ENCODE measurements around the gene DLGAP1.

DLGAP1 gene

DNA sequence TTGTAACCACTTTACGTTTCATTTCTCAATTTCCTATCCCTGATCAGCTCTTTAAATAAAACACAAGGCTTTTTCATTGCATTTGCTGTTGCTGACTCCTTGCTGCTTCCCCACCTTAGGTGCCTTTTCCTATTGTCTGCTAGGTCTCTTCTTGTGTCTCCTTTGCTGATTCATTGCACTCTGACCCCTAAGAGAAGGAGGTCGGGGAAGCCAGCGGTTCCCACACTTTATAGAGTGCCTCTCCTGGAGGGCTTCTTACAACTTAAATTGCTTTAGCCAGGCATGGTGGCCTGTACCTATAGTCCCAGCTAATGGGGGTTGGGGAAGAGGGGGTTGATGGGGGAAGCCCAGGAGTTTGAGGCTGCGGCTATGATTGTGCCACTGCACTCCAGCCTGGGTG lies 495.0 kb downstream of the DLGAP1 start:
- no peak for TF ChIP-seq CEBPB (IDR thresholded peaks at IDR 0.05)
- TF ChIP-seq RAD21 (IDR thresholded peaks at IDR 0.05; ENCODE audit: low read depth), result no peak
- no peak for TF ChIP-seq ZBTB7A (IDR thresholded peaks at IDR 0.05; ENCODE audit: low read depth)
- TF ChIP-seq EP300 (IDR thresholded peaks at IDR 0.05; ENCODE audit: borderline replicate concordance), result no peak
- TF ChIP-seq CREB1 (IDR thresholded peaks at IDR 0.05; ENCODE audit: low read depth), result no peak
- no peak for TF ChIP-seq TCF12 (IDR thresholded peaks at IDR 0.05; ENCODE audit: low read depth)
- TF ChIP-seq FOXM1 (IDR thresholded peaks at IDR 0.05; ENCODE audit: borderline replicate concordance, low read depth), result no peak
- no peak for TF ChIP-seq YY1 (IDR thresholded peaks at IDR 0.05; ENCODE audit: low read depth)
- TF ChIP-seq USF1 (IDR thresholded peaks at IDR 0.05), result no peak
- no peak for TF ChIP-seq TEAD4 (IDR thresholded peaks at IDR 0.05)
- TF ChIP-seq EGR1 (IDR thresholded peaks at IDR 0.05), result no peak
- TF ChIP-seq, protein P1, sequence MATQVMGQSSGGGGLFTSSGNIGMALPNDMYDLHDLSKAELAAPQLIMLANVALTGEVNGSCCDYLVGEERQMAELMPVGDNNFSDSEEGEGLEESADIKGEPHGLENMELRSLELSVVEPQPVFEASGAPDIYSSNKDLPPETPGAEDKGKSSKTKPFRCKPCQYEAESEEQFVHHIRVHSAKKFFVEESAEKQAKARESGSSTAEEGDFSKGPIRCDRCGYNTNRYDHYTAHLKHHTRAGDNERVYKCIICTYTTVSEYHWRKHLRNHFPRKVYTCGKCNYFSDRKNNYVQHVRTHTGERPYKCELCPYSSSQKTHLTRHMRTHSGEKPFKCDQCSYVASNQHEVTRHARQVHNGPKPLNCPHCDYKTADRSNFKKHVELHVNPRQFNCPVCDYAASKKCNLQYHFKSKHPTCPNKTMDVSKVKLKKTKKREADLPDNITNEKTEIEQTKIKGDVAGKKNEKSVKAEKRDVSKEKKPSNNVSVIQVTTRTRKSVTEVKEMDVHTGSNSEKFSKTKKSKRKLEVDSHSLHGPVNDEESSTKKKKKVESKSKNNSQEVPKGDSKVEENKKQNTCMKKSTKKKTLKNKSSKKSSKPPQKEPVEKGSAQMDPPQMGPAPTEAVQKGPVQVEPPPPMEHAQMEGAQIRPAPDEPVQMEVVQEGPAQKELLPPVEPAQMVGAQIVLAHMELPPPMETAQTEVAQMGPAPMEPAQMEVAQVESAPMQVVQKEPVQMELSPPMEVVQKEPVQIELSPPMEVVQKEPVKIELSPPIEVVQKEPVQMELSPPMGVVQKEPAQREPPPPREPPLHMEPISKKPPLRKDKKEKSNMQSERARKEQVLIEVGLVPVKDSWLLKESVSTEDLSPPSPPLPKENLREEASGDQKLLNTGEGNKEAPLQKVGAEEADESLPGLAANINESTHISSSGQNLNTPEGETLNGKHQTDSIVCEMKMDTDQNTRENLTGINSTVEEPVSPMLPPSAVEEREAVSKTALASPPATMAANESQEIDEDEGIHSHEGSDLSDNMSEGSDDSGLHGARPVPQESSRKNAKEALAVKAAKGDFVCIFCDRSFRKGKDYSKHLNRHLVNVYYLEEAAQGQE (IDR thresholded peaks at IDR 0.05; ENCODE audit: low read depth), result no peak
- TF ChIP-seq MAX (IDR thresholded peaks at IDR 0.05), result no peak
- TF ChIP-seq NFIC (IDR thresholded peaks at IDR 0.05), result no peak
- TF ChIP-seq TAF1 (IDR thresholded peaks at IDR 0.05; ENCODE audit: low read depth), result no peak

DNA sequence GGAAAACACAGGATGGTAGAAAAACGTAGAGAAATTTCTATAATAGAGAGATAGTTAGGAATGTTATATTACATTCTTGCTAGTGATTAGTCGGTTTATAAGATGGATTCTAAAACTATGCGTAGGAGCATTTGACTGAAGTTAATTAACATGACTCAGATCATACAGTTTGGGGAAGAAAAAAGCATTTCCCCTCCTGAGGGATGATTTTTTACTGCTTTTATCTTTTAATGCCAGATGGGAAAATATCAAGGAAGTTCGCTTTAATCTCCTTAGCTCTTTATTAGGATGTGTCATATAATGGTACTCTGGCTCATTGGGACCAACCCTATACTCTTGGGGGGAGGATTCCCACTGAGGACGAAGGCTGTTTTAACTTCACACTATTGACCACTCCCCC lies 503.1 kb downstream of the DLGAP1 start:
- TF ChIP-seq MAX (IDR thresholded peaks at IDR 0.05) (no peak), USF1 (IDR thresholded peaks at IDR 0.05) (no peak), CREB1 (IDR thresholded peaks at IDR 0.05; ENCODE audit: low read depth) (no peak), FOXM1 (IDR thresholded peaks at IDR 0.05; ENCODE audit: borderline replicate concordance, low read depth) (no peak), NFIC (IDR thresholded peaks at IDR 0.05) (no peak), TCF12 (IDR thresholded peaks at IDR 0.05; ENCODE audit: low read depth) (no peak), TEAD4 (IDR thresholded peaks at IDR 0.05) (no peak), EGR1 (IDR thresholded peaks at IDR 0.05) (no peak), YY1 (IDR thresholded peaks at IDR 0.05; ENCODE audit: low read depth) (no peak), CEBPB (IDR thresholded peaks at IDR 0.05) (no peak), EP300 (IDR thresholded peaks at IDR 0.05; ENCODE audit: borderline replicate concordance) (no peak)
- TF ChIP-seq, protein P1 (IDR thresholded peaks at IDR 0.05; ENCODE audit: low read depth), result no peak

- TF ChIP-seq YY1 (IDR thresholded peaks at IDR 0.05; ENCODE audit: low read depth), result no peak
- TF ChIP-seq TCF12 (IDR thresholded peaks at IDR 0.05; ENCODE audit: low read depth), result no peak
- TF ChIP-seq EGR1 (IDR thresholded peaks at IDR 0.05), result no peak
- no peak for TF ChIP-seq NFIC (IDR thresholded peaks at IDR 0.05)
- no peak for TF ChIP-seq EP300 (IDR thresholded peaks at IDR 0.05; ENCODE audit: borderline replicate concordance)
- no peak for TF ChIP-seq TAF1 (IDR thresholded peaks at IDR 0.05; ENCODE audit: low read depth)
- TF ChIP-seq USF1 (IDR thresholded peaks at IDR 0.05), result no peak
- TF ChIP-seq TEAD4 (IDR thresholded peaks at IDR 0.05), result no peak
- TF ChIP-seq MAX (IDR thresholded peaks at IDR 0.05), result no peak
- no peak for TF ChIP-seq RAD21 (IDR thresholded peaks at IDR 0.05; ENCODE audit: low read depth)
- no peak for TF ChIP-seq CEBPB (IDR thresholded peaks at IDR 0.05)
- no peak for TF ChIP-seq FOXM1 (IDR thresholded peaks at IDR 0.05; ENCODE audit: borderline replicate concordance, low read depth)
These were observed 504.3 kb downstream of the DLGAP1 start for GRCh38 chr18:3950668-3951404.

DNA sequence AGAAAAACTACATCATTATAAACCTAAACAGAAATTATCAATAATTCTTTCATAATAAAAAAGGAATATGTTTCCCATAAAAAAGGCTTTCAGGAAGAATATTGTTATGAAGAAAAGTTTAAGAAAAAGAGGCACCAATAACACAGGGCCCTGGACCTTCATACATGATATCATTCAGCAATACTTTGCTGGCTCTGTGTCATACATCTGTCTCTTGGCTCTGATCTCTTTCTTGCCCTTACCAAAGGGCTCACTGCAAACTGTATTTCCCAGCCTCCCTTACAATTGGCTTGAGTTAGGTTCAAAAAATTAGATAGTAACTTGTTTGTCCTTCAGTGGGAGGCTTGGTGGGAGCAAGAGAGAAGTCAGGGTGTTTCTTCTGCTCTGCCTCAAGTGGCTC lies 506.1 kb downstream of the DLGAP1 start:
- TF ChIP-seq CREB1 (IDR thresholded peaks at IDR 0.05; ENCODE audit: low read depth) (no peak), TAF1 (IDR thresholded peaks at IDR 0.05; ENCODE audit: low read depth) (no peak), NFIC (IDR thresholded peaks at IDR 0.05) (no peak), FOXM1 (IDR thresholded peaks at IDR 0.05; ENCODE audit: borderline replicate concordance, low read depth) (no peak), CEBPB (IDR thresholded peaks at IDR 0.05) (no peak), EGR1 (IDR thresholded peaks at IDR 0.05) (no peak), YY1 (IDR thresholded peaks at IDR 0.05; ENCODE audit: low read depth) (no peak), TCF12 (IDR thresholded peaks at IDR 0.05; ENCODE audit: low read depth) (no peak), MAX (IDR thresholded peaks at IDR 0.05) (no peak), EP300 (IDR thresholded peaks at IDR 0.05; ENCODE audit: borderline replicate concordance) (no peak), ZBTB7A (IDR thresholded peaks at IDR 0.05; ENCODE audit: low read depth) (no peak)
- TF ChIP-seq, protein P1 (IDR thresholded peaks at IDR 0.05; ENCODE audit: low read depth), result no peak

All from Ishikawa (cell line).